K562 (cell line): Measurements from ENCODE around the gene MTX3. TPM values are rescaled to one million over a fixed set of nuclear protein-coding genes. Genes with fewer than 3 reads are reported as not detected.

Source experiments
- ATAC-seq: fragments of 200-7000 bp; cut with Tn5 transposase; 3 replicates; pipeline ENCODE4 v1.9.1; 2020; ENCODE audit warnings: moderate library complexity
- BruUV-seq: library from RNA; stranded (reverse); fragments of 400-500 nt; replicated peaks from 2 replicates; lab custom pipeline; 2021; lab: Mats Ljungman, UMichigan
- CTCF ChIA-PET: fragments of 300-600 bp; formaldehyde crosslinking; extraction: SDS; loops from one replicate; lab custom pipeline; 2021; ENCODE audit warnings: low intra/inter-chr PET ratio; lab: Yijun Ruan, JAX
- POLR2A ChIA-PET: fragments of 300-600, 350-650 bp; sonication (Branson Sonifier 250); formaldehyde crosslinking; extraction: SDS; loops from one replicate; lab custom pipeline; 2021; ENCODE audit warnings: antibody characterized with exemption, inconsistent platforms; lab: Yijun Ruan, JAX
- DNase-seq, 4 experiments: peaks; one replicate each; pipeline versions ENCODE4 v3.0.0 to v3.0.0-alpha.2; 2011 to 2018; ENCODE audit warnings: low spot score in 3 of 4, mixed read lengths in 3 of 4; ENCODE audit errors: extremely low read depth in 1 of 4
- FAIRE-seq: peaks from 2 replicates; lab custom pipeline; 2011; peaks lifted over from hg19 to GRCh38; lab: Jason Lieb, UNC
- H2AFZ ChIP-seq: 2 replicates; pipeline ENCODE4 v1.6.0; 2011; ENCODE audit warnings: low read depth, low read length, control low read depth, inconsistent platforms
- H3K27ac ChIP-seq: fragments of 200-600 bp; 3 replicates; pipeline ENCODE4 v1.8.0; 2011; ENCODE audit warnings: low read depth, mild to moderate bottlenecking, control low read depth, inconsistent platforms, low read length, moderate library complexity, mixed read lengths; ENCODE audit errors: extremely low read depth
- H3K27me3 ChIP-seq, 2 experiments: fragments of 300-600 bp in 1 of 2; 2 replicates in 1 of 2; 3 replicates in 1 of 2; pipeline versions ENCODE4 v1.6.0 to v1.8.0; 2011; ENCODE audit warnings: inconsistent platforms in 2 of 2, low read length in 2 of 2, mild to moderate bottlenecking in 1 of 2, mixed read lengths in 1 of 2, moderate library complexity in 1 of 2; ENCODE audit not compliant: control insufficient read depth in 2 of 2, insufficient read depth in 2 of 2
- H3K36me3 ChIP-seq: fragments of 300-600 bp; 3 replicates; pipeline ENCODE4 v1.8.0; 2011; ENCODE audit warnings: mild to moderate bottlenecking, low read length, inconsistent platforms; ENCODE audit not compliant: control insufficient read depth, insufficient read depth
- H3K4me1 ChIP-seq, 2 experiments: fragments of 200-600 bp in 1 of 2; replicated peaks in 1 of 2; 2 replicates in 1 of 2; 3 replicates in 1 of 2; pipeline versions ENCODE4 v1.5.1 to v1.8.0; 2011; ENCODE audit warnings: inconsistent platforms in 2 of 2, low read length in 2 of 2, mild to moderate bottlenecking in 1 of 2, mixed read lengths in 1 of 2, moderate library complexity in 1 of 2; ENCODE audit not compliant: control insufficient read depth in 2 of 2, insufficient read depth in 2 of 2
- H3K4me2 ChIP-seq: 2 replicates; pipeline ENCODE4 v1.6.1; 2011; ENCODE audit warnings: low read length, control low read depth, inconsistent platforms, mixed read lengths; ENCODE audit not compliant: insufficient read depth
- H3K4me3 ChIP-seq: fragments of 200-600 bp; sonication (generic), shearing (Covaris generic); 2 replicates; pipeline ENCODE4 v1.5.1; 2016; ENCODE audit warnings: control low read depth, inconsistent platforms
- H3K79me2 ChIP-seq: fragments of 200-600 bp; 3 replicates; pipeline ENCODE4 v1.8.0; 2011; ENCODE audit warnings: low read length, inconsistent platforms; ENCODE audit not compliant: control insufficient read depth, insufficient read depth
- H3K9ac ChIP-seq, 2 experiments: 2 replicates each; pipeline versions ENCODE4 v1.6.0 to v1.6.1; 2011; ENCODE audit warnings: low read depth in 2 of 2, low read length in 2 of 2, control low read depth in 1 of 2, inconsistent platforms in 1 of 2, mild to moderate bottlenecking in 1 of 2, mixed read lengths in 1 of 2; ENCODE audit not compliant: insufficient read depth in 1 of 2
- H3K9me1 ChIP-seq: one replicate; pipeline ENCODE4 v1.6.0; 2011; ENCODE audit warnings: inconsistent platforms, mild to moderate bottlenecking, low read length, moderate library complexity; ENCODE audit not compliant: control insufficient read depth, insufficient read depth
- H3K9me3 ChIP-seq: replicated peaks from 2 replicates; pipeline ENCODE4 v1.5.1; 2011; ENCODE audit warnings: low read depth, low read length, inconsistent platforms; ENCODE audit not compliant: control insufficient read depth, insufficient read depth
- H4K20me1 ChIP-seq: replicated peaks from 2 replicates; pipeline ENCODE4 v1.6.1; 2011; ENCODE audit warnings: low read length, inconsistent platforms, mixed read lengths; ENCODE audit not compliant: control insufficient read depth, insufficient read depth
- ARID2 ChIP-seq: fragments of 450-650 bp; IDR thresholded peaks from 2 replicates; pipeline ENCODE4 v1.6.1; 2017; ENCODE audit warnings: antibody characterized with exemption, mild to moderate bottlenecking
- CAMTA2 ChIP-seq: fragments of 250-450 bp; sonication (Bioruptor Pico); conservative IDR thresholded peaks from 2 replicates; pipeline ENCODE4 v1.5.1; 2022
- DIDO1 ChIP-seq: fragments of 450-650 bp; IDR thresholded peaks from 2 replicates; pipeline ENCODE4 v1.6.1; 2016; ENCODE audit warnings: low read depth, missing biosample characterization, missing genetic modification characterization
- ESRRA ChIP-seq: fragments of 450-650 bp; IDR thresholded peaks from 2 replicates; pipeline ENCODE4 v1.6.1; 2014; ENCODE audit warnings: low read depth, mild to moderate bottlenecking, moderate library complexity, borderline replicate concordance
- HNRNPL ChIP-seq: fragments of 200-400 bp; formaldehyde crosslinking; IDR thresholded peaks from 2 replicates; pipeline ENCODE4 v1.6.1; 2017; ENCODE audit warnings: low read depth, mild to moderate bottlenecking, low read length
- MCM5 ChIP-seq: fragments of 450-650 bp; IDR thresholded peaks from 2 replicates; pipeline ENCODE4 v1.6.1; 2016; ENCODE audit warnings: low read depth
- NFXL1 ChIP-seq: fragments of 450-650 bp; formaldehyde crosslinking; IDR thresholded peaks from 2 replicates; pipeline ENCODE4 v1.4.0; 2021; ENCODE audit warnings: mild to moderate bottlenecking
- PURB ChIP-seq: sonication (generic); formaldehyde crosslinking; IDR thresholded peaks from 2 replicates; pipeline ENCODE4 v1.9.0; 2021; ENCODE audit warnings: low read depth, mild to moderate bottlenecking, missing genetic modification reagents
- RNF2 ChIP-seq: sonication (generic); IDR thresholded peaks from 2 replicates; pipeline ENCODE4 v1.6.1; 2016
- SRSF3 ChIP-seq: fragments of 200-400 bp; formaldehyde crosslinking; IDR thresholded peaks from 2 replicates; pipeline ENCODE4 v1.6.1; 2016; ENCODE audit warnings: mild to moderate bottlenecking, low read length, moderate library complexity; ENCODE audit not compliant: insufficient read depth
- SUPT5H ChIP-seq: fragments of 450-650 bp; IDR thresholded peaks from 2 replicates; pipeline ENCODE4 v1.6.1; 2016
- TOE1 ChIP-seq, 2 experiments: fragments of 450-650 bp in 1 of 2; sonication (generic) in 1 of 2; formaldehyde crosslinking in 1 of 2; IDR thresholded peaks; 2 replicates each; pipeline versions ENCODE4 v1.7.1 to v1.8.0; 2016 to 2022; ENCODE audit warnings: borderline replicate concordance in 2 of 2, mild to moderate bottlenecking in 2 of 2, antibody characterized with exemption in 1 of 2, inconsistent platforms in 1 of 2, low read depth in 1 of 2, missing genetic modification reagents in 1 of 2, moderate library complexity in 1 of 2
- TRIM24 ChIP-seq, 2 experiments: fragments of 450-650 bp; IDR thresholded peaks; 2 replicates each; pipeline ENCODE4 v1.6.1; 2016
- U2AF1 ChIP-seq: fragments of 200-400 bp; formaldehyde crosslinking; optimal IDR thresholded peaks from 2 replicates; pipeline ENCODE3; 2017; ENCODE audit warnings: mild to moderate bottlenecking, low read depth, low read length, moderate library complexity
- ZBED1 ChIP-seq: IDR thresholded peaks from 2 replicates; pipeline ENCODE4 v1.6.1; 2014
- WGBS: fragments of 100-300 bp; shearing (Covaris generic); methylation state at CpG from one replicate; pipeline ENCODE4 v1.1.6; 2016; ENCODE audit warnings: low coverage, mixed read lengths; ENCODE audit not compliant: insufficient coverage; ENCODE audit errors: missing lambda C conversion rate; 5-methylcytosine and 5-hydroxymethylcytosine counted together
- in situ Hi-C: fragments of 300-500 bp; cut with MboI; formaldehyde crosslinking; loops from 4 replicates; pipeline ENCODE4 v1.15.0; 2018; ENCODE audit warnings: inconsistent platforms, mixed read lengths
- intact Hi-C: fragments of 100-400 bp; cut with micrococcal nuclease; formaldehyde crosslinking; loops from 2 replicates; pipeline ENCODE4 v1.14.2; 2022
- polyA plus RNA-seq, 8 experiments: library from polyadenylated mRNA; depleted of rRNA in 4 of 8; stranded (reverse) in 5 of 8; unstranded in 3 of 8; fragments of >200 nt; fragmentation: Nextera tagmentation in 2 of 8; fragmentation: Illumina TruSeq in 1 of 8; extraction: Ambion mirVana in 2 of 8; extraction: Trizol in 1 of 8; gene quantifications; 2 replicates each; pipeline versions ENCODE4 v1.2.1 to v1.2.3, GENCODE V29; 2011 to 2014; ENCODE audit warnings: inconsistent platforms in 1 of 8, missing spikeins in 1 of 8
- total RNA-seq, 7 experiments: library from RNA; depleted of rRNA in 6 of 7; stranded (reverse); fragments of >200 nt in 6 of 7; fragmentation: Illumina TruSeq in 2 of 7; extraction: Trizol in 2 of 7; gene quantifications; 2 replicates each; pipeline versions ENCODE4 v1.2.1 to v1.2.3, GENCODE V29; 2011 to 2021; ENCODE audit warnings: low replicate concordance in 1 of 7
- TF ChIP-seq, protein P1 (sequence below): sonication (generic); formaldehyde crosslinking; IDR thresholded peaks from 2 replicates; pipeline ENCODE4 v1.8.0; 2022; ENCODE audit warnings: missing genetic modification reagents, mild to moderate bottlenecking, borderline replicate concordance
- TF ChIP-seq, protein P2 (sequence below), 2 experiments: fragments of 150-350 bp in 1 of 2; IDR thresholded peaks; 2 replicates each; pipeline ENCODE4 v1.6.1; 2012 to 2016; ENCODE audit warnings: low read depth in 2 of 2, low read length in 2 of 2, mild to moderate bottlenecking in 1 of 2, moderate library complexity in 1 of 2
- TF ChIP-seq, protein P3 (sequence below): IDR thresholded peaks from 2 replicates; pipeline ENCODE4 v1.6.1; 2011; ENCODE audit warnings: borderline replicate concordance, low read depth, mild to moderate bottlenecking, moderate library complexity, low read length; ENCODE audit not compliant: insufficient read depth, poor library complexity, severe bottlenecking

The MTX3 gene
- total and polyA plus RNA-seq, 9 of the 15 experiments (the other 6 are each of a cell fraction or from before 2014, with no cell fraction given) = 0.04 to 0.36 (median 0.15) TPM; not detected in 1

DNA sequence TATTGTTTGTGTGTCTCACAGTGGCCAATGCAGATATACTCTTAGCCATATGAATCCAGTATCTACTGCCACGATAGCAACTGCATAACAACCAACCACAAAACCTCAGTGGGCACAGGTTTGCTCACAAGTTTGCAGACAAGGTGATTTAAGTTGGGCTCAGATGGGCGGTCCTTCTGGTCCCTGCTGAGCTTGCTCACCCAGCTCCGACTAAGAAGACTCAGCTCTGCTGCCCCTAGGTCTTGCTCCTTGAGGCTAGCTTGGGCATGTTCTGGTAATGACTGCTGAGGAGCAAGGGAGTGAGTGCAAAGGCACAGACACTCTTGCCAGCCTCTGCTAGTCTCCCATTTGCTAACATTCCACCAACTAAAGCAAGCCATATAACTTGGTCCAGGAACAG lies 52.6 kb downstream of the MTX3 start:
- BruUV-seq = no TSS peak
- no peak overlapping the region for H3K27ac ChIP-seq
- ATAC-seq = no peak
- no peak overlapping the region for H3K4me2 ChIP-seq
- H3K27me3 ChIP-seq = peaks cover 6 to 31% of the 10 kb centered on the region in 2 experiments; a peak in 3 of 5 replicates
- no peaks in the 10 kb centered on the region for H3K9me3 ChIP-seq
- no peaks in the 10 kb centered on the region for H4K20me1 ChIP-seq
- no peak overlapping the region for H3K4me3 ChIP-seq
- H3K79me2 ChIP-seq = no peaks in the 10 kb centered on the region
- H3K9ac ChIP-seq = no peak overlapping the region
- intact Hi-C loops = no loop called here
- in situ Hi-C loops = no loop called here
- no peak for FAIRE-seq
- WGBS = 0% methylated on average over 3 of the region's 3 CpGs
- ChIA-PET CTCF (no interaction called here), POLR2A (interaction anchor here (1.5 kb wide), 1 partner anchor 9 kb away, joined by 4 read pairs; no protein-coding TSS in a partner anchor)
- TF ChIP-seq MCM5 (no peak), RNF2 (no peak), HNRNPL (no peak), ARID2 (no peak), ZBED1 (no peak), U2AF1 (no peak), SUPT5H (no peak), PURB (CRISPR knock-in tag) (no peak), ESRRA (no peak), DIDO1 (no peak), NFXL1 (CRISPR knock-in tag) (no peak), TRIM24 (IDR thresholded peaks at IDR 0.05) (no peak), TOE1 (IDR thresholded peaks at IDR 0.05; ENCODE audit: borderline replicate concordance) (no peak), TOE1 (CRISPR knock-in tag; IDR thresholded peaks at IDR 0.05; ENCODE audit: borderline replicate concordance, low read depth) (no peak), SRSF3 (no peak), CAMTA2 (no peak)
- TF ChIP-seq, protein P1, sequence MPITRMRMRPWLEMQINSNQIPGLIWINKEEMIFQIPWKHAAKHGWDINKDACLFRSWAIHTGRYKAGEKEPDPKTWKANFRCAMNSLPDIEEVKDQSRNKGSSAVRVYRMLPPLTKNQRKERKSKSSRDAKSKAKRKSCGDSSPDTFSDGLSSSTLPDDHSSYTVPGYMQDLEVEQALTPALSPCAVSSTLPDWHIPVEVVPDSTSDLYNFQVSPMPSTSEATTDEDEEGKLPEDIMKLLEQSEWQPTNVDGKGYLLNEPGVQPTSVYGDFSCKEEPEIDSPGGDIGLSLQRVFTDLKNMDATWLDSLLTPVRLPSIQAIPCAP (CRISPR knock-in tag) = no peak
- TF ChIP-seq, protein P2, sequence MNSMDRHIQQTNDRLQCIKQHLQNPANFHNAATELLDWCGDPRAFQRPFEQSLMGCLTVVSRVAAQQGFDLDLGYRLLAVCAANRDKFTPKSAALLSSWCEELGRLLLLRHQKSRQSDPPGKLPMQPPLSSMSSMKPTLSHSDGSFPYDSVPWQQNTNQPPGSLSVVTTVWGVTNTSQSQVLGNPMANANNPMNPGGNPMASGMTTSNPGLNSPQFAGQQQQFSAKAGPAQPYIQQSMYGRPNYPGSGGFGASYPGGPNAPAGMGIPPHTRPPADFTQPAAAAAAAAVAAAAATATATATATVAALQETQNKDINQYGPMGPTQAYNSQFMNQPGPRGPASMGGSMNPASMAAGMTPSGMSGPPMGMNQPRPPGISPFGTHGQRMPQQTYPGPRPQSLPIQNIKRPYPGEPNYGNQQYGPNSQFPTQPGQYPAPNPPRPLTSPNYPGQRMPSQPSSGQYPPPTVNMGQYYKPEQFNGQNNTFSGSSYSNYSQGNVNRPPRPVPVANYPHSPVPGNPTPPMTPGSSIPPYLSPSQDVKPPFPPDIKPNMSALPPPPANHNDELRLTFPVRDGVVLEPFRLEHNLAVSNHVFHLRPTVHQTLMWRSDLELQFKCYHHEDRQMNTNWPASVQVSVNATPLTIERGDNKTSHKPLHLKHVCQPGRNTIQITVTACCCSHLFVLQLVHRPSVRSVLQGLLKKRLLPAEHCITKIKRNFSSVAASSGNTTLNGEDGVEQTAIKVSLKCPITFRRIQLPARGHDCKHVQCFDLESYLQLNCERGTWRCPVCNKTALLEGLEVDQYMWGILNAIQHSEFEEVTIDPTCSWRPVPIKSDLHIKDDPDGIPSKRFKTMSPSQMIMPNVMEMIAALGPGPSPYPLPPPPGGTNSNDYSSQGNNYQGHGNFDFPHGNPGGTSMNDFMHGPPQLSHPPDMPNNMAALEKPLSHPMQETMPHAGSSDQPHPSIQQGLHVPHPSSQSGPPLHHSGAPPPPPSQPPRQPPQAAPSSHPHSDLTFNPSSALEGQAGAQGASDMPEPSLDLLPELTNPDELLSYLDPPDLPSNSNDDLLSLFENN (IDR thresholded peaks at IDR 0.05; ENCODE audit: low read depth in 2 of 2, low read length in 2 of 2) = no peak
- TF ChIP-seq, protein P3, sequence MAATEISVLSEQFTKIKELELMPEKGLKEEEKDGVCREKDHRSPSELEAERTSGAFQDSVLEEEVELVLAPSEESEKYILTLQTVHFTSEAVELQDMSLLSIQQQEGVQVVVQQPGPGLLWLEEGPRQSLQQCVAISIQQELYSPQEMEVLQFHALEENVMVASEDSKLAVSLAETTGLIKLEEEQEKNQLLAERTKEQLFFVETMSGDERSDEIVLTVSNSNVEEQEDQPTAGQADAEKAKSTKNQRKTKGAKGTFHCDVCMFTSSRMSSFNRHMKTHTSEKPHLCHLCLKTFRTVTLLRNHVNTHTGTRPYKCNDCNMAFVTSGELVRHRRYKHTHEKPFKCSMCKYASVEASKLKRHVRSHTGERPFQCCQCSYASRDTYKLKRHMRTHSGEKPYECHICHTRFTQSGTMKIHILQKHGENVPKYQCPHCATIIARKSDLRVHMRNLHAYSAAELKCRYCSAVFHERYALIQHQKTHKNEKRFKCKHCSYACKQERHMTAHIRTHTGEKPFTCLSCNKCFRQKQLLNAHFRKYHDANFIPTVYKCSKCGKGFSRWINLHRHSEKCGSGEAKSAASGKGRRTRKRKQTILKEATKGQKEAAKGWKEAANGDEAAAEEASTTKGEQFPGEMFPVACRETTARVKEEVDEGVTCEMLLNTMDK = no peak
- H3K9me1 ChIP-seq = no peaks in the 10 kb centered on the region
- no peak for DNase-seq
- no peak overlapping the region for H2AFZ ChIP-seq
- H3K4me1 ChIP-seq = no peaks in the 10 kb centered on the region
- H3K36me3 ChIP-seq = no peaks in the 10 kb centered on the region
